ENCODE data around the gene BCLAF3.
A peak's percentile ranks its signal among the peaks of the same experiment; 100 is the strongest.

BCLAF3 gene

DNA sequence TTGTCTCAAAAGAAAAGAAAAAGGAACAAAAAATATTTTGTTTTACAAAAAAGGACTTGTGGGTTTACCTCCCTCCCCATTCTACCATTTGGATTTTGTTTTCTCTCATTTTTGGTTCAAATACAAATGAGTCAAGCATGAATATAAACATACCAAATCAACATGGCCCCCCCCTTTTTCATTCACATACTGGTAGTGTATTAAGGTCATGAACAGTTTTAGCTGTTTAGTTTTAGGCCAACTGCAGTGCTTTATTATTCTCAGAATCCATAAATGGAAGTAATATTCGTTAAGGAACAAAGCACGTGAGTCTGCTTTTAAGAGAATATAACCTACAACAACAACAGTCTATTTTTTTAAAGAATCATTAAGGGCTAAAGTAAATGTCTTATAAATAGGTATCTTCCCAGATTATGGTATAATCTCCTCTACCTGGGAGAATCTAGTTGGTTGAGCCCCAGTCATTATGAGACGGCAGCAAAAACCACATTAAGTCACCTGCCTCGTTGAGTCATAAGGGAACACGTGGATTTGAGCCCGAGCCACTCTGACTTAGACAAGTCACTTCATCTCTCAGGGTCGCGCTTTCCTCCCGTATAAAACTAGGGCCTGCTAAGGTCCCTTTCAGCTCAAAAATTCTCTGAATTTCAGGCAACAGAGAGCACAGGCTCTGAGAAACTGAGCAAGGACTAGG is 26.7 kb downstream of the BCLAF3 start:
- DNase-seq = peak; percentile 23 to 34

DNA sequence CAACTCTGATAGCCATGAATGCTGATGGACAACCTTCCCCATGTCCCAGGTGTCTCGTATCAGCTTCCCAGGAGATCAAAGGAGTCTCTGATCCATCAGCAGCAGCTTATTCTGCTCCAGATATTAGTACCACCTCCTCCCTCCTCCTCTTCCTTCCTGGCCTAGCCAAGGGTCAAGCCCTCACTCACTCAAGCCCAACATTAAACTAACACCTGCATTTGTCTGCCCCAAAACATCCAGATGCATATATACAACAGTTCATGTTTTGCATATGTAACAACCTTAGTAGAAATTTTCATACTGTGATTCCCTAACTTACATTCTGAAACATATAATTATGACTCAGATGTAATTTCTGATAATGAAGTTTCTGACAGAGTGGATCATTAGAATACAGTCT is 29.9 kb downstream of the BCLAF3 start:
- no peak for DNase-seq

DNA sequence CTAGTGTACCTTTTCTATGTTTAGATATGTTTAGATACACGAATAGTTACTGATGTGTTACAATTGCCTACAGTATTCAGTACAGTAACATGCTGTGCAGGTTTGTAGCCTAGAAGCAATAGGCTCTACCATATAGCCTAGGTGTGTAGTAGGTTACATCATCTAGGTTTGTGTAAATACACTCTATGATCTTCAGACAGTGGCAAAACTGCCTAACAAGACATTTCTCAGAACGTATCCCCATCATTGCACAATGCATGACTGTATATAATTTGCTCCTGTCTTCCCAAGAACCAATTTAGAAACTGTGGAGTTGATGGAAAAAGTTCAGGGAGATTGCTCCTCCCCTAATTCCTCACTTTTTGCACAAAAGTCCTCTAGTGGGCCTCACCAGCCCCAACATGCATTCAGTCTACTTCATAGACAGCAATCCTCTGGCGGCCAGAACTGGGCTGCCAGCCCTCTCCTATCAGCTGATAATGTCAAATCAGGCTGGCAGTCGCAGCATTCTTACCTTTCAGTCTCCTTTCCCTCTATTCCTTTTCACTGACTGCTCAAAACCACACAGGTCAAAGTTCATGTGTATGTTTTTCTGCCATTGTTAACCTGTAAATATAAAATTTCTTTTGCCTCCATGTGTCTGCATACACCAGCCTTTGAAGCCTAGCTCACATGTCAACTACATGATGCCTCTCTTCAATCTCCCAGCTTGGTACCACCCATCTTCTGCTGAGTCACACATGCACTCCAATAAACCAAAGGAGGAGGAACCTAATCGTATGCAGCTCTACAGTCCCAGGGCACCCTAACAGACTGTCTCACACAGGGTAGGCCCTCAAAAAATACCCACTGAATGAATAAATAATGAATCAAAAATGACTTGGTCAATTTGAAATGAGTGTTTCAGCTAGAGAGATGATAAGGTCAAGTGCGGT is 32.0 kb downstream of the BCLAF3 start:
- no peak for DNase-seq

DNA sequence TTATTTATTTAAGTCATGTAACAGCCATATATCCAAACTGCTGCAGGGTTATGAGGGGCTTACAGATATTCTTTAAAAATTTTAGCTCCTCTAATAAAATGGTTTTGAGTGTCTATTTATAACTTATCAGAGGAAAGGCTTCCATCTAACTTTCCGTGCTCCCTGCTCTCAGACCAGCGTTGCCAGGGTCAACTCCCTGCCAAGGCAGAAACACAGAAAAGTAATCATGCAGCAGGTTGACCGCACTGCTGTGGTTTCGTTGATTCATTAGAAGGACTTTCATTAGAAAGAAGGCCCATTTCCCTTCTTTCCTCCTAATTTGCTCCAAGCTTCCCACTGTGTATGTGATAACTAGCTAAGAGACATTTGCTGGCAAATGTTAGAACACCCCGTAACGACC is 33.9 kb downstream of the BCLAF3 start:
- DNase-seq = no peak

DNA sequence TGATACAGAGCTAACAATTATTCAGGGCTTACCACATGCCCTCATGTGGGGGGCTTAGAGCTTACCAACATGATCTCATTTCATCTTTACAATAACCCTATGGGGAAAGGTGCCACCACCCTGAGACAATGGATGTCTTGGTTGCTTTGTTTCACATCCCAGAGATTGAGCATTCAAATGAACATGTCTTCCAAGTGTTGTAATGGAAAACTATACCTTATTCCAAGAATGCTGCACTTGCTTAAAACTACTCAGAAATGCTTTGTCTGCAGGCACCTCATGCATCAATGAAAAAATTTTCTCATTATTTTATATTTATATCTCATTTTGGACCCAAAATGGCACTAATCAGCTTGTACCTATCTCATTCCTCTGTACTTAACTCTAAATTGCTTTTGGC is 34.6 kb downstream of the BCLAF3 start:
- DNase-seq = no peak

DNA sequence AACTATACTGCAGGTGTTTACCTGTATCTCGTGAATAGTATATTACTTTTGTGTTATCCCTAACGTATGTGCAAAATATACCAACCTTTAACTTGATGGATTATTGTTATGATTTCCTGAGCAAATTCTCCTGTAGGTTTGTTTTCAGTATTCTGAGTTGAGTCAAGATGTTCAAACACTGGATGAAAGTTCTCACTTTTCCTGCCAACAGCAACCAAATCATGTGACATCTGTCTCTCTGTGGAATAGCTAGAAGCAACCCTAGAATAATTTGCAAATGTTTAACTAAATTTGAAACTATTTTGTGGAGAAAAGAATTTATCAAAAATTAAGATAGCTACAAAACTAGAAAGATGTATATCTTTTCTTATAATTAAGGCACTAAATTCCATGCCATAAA is 35.6 kb downstream of the BCLAF3 start:
- DNase-seq = no peak

DNA sequence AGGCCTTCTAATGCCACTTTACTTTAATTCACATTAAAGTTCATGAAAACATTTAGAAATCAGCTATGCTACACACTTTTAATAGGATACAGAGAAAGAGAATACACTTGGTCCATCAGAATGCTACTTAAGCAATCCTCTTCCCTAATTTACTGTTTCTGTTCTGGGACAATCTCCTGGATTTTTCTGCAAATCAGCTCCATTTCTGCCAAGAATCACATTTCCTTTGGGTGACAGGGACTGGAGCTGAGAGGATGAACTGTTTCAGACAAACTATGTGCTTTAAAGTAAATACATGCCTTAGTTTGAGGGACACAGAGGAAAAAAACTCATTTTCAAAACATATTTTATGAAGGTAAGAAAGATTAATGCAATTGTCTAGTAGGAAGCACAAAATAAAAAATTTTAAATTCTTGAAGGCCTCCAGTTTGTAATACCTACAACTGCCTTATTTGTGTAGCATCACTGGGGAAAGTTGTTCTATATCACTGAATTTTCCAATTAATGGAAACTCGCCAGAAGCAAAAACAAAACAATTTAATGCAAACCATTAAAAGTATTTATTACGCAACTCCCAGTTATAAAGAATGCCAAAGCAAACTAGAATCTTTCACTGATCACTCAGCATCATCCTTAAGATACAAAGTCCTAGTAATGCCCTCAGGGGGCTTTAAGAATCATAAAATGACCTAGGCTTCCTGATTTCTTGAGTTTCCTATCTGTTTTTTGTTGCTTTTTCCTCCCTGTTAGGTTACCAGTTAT is 36.3 kb downstream of the BCLAF3 start:
- DNase-seq = no peak

DNA sequence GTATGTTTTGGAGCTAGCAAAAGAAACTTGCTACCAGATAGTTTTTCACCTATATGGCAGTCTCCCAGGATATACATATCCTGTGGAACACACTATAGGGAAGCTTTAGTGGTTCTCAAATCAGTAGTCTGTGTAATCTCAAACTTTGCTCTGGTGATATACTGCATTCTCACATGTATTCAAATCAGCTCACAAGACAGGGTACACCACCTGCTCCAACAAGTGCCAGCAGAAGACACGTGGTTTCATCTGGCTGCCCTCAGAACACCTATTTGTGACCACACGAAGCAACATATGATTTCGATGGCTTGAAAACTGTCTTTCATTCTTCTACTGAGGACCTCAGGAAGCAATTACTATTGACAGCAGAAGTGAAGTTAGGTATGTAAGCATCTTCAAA is 37.7 kb downstream of the BCLAF3 start:
- DNase-seq = no peak

DNA sequence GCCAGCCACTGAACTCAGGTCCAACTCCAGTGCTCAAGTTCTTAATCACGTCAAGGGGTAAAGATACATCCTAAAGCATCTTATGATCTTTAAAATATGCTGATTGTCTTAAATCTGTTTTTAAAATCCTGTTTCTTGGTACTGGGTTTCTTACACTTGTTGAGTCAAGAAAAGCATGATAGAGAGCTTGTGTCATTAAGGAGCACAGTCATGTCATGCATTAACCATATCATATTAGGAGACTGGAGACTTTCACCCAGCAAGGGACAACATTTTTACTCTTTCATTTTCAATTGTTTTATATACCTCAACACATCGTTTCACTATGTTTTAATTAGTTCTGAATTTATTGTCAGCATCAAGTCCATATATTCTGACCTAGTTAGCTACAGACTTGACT is 41.5 kb downstream of the BCLAF3 start:
- no peak for DNase-seq

DNA sequence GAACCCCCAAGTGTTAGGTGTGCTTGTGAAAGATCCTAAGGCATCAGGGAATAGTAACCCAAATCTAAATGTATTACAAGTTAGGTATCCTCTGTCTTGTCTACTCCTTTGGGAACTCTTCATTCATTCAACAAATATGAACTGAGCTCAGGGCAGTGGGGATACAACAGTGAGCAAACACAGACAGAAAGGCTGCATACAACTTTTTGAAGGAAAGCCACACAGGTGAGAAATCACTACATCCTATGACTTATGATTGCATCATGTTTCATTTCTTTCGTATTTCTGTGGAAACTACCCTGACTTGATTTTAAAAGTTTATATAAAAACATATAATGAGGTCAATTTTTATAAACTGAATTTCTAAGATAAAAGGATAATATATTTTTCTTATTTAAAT is 43.2 kb downstream of the BCLAF3 start:
- DNase-seq = no peak
